Dedifferentiated amniotic fluid mesenchymal stem cell (primary cell): ENCODE results near the gene NCS1.
A peak's percentile ranks its signal among the peaks of the same experiment; 100 is the strongest.

Experiments used
- DNase-seq: peaks from one replicate; pipeline ENCODE4 v3.0.0-alpha.2; 2016; ENCODE audit errors: extremely low spot score

The NCS1 gene

DNA sequence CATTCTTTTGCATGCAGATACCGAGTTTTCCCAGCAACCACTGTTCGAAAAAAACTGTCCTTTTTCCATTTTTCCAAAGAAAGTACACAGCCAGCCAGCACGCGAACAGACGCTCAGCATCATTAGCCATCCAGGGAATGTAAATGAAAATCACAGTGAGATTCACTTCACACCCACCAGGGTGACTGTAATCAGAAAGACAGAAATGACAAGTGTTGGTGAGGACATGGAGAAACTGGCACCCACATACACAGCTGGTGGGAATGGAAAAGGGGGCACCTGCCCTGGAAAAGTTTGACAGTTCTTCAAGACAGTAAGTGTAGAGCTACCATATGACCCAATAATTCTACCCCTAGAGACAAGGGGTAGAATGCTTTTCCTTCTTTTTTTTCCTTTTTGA, 25.0 kb upstream of the NCS1 start:
- DNase-seq = no peak

DNA sequence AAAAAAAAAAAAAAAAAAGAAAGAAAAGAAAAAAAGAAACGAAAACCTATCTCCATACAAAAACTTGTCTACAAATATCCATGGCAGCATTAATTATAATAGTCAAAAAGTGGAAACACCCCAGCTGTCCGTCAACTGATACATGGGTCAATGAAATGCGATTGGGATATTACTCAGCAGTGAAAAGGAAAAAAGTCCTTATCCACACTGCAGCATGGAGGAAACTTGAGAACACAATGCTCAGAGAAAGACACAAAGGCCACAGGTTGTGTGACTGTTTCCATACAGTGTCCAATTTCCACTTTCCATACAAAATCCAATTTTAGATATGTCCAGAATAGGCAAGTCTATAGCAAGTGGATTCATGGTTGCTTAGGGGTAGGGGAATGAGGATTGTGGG, 24.3 kb upstream of the NCS1 start:
- no peak for DNase-seq

DNA sequence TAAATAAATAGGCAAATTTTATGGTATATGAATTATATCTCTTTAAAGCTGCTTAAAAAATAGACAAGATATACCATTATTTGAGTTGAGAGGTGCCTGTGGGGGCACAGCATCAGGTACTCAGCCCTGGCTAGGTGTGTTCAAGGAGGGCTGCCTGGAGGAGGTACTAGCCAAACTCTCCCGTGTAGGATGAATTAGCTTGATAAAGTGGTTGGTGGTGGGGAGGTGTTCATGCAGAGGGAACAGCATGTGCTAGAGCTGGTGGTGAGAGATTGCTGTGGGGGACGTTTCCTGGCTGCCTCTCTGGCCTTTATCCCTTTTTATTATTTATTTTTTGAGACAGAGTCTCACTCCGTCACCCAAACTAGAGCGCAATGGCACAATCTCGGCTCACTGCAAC, 23.2 kb upstream of the NCS1 start:
- no peak for DNase-seq

DNA sequence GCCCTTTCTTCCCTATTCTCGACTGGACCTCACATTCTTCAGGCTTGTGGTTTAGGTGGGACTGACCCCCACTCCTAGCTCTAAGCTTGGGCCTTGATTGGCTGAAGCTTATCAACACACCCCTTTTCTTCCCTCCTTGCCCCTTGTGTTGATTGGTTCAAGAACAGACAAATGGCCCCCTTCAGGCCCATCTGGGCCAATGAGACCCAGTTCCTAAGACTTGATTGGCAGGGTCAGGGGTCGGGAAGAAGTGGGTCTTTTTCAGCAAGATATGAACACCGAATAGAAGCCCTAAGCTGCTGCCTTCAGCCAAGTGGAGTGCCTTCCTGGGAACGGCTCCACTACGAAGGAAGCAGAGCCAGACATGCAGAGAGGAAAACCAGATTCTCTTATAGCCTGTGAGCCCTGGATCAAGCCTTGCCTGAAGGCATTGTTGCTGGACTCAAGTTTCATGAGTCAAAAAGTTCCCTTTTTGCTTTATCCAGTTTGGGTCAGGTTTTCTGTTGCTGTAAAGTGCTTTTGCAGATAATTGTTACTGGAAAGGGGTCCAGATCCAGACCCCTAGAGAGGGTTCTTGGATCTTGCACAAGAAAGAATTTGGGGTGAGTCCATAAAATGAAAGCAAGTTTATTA, 22.4 kb upstream of the NCS1 start:
- no peak for DNase-seq

DNA sequence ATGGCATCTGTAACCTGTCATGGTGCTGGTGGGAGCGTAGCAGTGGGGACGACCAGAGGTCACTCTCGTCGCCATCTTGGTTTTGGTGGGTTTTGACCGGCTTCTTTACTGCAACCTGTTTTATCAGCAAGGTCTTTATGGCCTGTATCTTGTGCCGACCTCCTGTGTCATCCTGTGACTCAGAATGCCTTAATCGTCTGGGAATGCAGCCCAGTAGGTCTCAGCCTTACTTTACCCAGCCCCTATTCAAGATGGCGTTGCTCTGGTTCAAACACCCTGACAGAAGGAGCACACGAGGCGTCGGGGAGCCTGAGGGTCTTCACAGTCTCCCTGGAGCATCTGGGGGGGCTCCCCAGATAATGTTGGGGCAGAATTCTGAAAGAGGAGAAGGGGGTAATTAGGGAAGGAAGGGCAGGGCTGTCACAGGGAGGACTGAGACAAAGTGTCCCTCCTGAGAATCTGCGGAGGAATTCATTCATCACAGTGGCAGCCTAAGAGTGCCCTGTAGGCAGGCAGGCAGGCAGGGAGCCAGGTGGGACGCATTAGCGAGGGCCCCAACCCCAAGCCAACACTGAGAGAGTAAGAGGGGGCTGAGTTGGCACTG, 21.3 kb upstream of the NCS1 start:
- no peak for DNase-seq

DNA sequence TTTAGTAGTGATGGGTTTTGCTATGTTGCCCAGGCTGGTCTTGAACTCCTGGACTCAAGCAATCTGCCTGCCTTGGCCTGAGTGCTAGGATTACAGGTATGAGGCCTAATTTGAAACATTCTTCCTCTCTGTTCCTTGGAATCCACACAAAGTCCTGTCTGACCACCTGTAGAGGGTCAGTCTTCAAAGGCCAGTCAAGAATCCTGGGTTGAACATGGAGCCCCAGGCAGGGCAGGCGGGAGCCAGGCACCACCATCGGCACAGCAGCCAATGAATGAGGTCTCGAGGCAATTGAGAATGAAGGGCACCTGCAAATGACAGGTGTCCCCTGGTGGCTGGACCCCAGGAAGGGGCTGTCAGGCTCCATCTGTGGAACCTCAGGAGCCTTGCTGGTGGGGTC, 17.4 kb upstream of the NCS1 start:
- DNase-seq = no peak

DNA sequence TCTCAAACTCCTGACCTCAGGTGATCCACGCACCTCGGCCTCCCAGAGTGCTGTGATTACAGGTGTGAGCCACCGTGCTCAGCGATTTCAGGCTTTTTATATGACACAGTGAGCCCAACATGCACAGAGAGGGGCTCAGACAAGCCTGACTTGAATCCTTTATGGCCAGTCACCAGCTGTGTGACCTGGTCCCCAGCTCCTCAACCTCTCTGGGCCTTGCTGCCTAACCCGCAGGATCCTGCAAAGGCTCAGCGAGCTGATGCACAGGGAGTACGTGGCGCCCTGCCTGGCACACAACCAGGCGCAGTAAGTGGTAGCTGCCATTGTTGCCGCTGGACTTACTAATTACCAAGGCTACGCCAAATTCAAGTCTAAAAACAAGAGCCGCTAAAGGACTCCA, 16.6 kb upstream of the NCS1 start:
- DNase-seq = no peak

DNA sequence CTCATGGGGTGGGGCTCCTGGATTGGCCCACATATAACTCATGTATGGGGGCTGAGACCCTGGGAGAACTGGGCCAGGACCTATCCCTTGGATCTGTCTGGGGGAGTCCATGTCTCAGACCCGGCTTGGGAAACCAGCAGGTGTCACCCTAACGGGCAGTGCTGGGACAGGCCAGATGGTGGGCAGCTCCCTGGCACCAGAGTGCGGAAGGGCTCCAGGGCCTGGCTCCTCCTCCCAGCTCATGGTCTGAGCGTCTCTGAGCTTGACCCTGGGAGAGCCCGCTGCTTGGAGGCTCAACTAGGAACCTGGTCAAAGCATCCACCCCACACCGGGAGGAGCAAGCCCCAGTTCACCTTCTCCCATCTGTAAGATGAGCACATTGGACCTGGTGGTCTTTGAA, 15.5 kb upstream of the NCS1 start:
- DNase-seq = no peak

DNA sequence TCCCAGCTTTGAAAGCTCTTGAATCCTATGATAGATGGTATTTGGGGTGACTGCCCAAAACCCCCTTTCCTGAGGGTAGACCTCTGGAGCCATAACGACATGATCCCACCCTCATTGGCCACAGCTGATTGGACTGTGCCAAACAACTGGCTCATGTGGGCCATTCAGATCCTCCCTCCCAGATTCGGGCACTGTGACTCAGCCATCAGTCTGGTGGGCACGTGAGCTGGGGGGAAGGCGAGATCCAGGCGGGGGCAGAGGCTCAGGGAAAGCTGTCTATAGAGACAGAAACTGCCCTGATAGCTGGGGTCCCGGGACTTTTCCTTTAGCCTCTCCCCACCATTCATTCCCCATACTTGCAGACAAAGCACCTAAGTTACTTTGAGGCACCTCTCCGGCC, 15.1 kb upstream of the NCS1 start:
- no peak for DNase-seq

DNA sequence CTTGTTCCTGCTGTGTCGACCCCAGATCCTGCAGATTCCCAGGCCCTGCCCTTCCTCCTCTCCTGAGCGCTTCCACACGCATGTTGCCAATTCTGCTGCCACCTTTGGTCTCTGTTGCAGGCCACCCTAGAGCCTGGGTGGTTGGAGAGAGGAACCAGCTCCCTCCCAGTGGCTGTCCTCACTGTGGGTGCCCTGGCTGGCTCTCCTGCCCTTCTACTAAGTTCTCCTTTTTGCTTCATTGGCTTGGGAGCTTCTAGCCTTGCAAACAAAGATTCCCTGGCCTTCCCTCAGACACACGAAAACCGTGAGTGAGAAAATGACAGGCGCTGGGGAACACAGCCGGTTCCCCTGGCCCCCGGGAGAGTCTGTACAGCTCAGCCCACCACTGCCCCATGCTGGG, 14.2 kb upstream of the NCS1 start:
- DNase-seq = no peak

DNA sequence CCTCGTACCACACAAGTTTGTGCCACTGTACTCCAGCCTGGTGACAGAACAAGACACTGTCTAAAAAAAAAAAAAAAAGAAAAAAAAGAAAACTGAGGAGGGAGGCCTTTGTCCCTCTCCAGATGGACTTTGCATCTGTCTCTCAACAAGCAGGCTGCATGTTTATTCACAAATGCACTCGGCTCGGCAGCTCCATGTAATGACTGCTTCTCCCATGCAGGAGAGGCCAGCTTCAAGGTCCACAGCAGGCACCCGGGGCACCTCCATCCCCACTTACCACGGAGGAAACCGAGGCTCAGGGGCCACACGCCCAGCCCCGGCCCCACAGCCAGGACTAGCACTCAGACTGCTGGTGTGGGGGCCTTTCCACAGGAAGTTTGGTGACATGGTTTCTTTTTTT, 13.1 kb upstream of the NCS1 start:
- no peak for DNase-seq

DNA sequence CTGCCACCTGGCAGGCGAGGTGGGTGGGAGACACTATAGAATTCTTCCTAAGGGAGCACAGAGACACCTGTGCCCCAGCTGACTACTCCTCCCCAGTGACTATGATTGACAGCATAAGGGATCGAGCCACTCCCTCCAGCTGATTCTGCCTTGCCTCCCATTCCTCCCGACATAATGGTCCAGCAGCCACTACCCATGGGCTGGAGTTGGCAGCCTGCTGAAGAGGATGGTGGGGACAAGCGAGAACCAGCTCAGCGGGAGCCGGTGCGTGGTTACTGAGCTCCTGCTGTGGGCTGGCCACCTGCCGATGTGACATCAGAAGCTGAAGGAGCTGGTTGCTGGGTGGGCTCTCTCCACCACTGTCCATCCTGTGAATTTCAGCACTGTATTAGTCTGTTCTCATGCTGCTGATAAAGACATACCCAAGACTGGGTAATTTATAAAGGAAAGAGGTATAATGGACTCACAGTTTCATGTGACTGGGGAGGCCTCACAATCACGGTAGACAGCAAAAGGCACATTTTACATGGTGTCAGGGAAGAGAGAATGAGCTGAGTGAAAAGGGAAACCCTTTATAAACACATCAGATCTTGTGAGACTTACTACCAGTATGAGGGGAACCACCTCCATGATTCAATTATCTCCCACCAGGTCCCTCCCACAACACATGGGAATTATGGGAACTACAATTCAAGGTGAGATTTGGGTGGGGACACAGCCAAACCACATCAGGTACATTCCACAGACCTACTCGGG, 12.1 kb upstream of the NCS1 start:
- no peak for DNase-seq

DNA sequence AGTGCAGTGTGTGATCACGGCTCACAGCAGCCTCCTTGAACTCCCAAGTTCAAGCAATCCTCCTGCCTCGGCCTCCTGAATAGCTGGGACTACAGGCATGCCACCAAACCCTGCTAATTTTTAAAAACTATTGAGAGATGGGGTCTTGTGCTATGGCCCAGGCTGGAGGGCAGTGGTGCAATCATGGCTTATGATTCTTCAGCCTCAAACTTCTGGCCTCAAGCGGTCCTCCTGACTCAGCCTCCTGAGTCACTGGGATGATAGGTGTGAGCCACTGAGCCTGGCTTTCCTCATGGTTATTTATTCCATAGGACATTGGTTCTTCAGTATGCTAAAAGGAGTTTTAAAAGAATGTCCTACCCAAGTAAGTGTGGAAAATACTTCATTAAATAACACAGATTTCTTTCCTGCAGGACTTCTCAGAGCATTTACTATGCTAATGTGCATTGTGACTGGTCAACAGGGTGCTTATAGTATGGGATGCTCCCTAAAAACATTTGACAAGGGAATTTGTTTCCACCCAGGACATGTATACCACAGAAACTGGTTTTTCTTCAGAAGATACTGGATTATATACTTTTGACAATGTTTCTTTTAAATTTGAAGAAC, 11.2 kb upstream of the NCS1 start:
- no peak for DNase-seq

DNA sequence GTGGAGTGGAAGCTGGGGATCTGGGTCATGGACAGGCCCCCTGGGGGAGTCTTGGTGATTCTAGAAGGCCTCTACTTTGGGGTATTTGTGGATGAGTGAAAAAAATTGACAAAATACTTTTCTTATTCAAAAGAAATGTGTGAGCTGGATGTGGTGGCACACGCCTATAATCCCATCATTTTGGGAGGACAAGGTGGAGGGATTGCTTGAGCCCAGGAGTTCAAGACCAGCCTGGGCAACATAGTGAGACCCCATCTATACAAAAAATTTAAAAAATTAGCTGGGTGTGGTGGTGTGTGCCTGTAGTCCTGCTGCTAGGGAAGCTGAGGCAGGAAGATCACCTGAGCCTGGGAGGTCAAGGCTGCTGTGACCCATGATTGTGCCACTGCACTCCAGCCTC, 6.6 kb upstream of the NCS1 start:
- DNase-seq = no peak

DNA sequence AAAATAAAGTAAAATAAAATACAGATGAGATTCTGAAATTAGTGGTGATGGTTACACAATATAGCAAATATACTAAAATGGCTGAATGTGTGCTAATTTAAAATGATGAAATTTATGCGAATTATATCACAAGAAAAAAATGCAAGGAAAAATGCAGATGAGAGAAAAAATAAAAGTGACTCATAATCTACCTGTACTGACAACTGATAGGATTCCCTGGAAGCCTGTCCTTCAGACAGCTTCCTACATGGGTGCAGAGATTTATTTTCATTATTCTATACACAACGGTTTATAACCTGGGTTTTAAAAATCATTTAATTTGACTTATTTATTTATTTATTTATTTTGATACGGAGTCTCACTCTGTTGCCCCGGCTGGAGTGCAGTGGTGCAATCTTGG, 5.8 kb upstream of the NCS1 start:
- DNase-seq = no peak

DNA sequence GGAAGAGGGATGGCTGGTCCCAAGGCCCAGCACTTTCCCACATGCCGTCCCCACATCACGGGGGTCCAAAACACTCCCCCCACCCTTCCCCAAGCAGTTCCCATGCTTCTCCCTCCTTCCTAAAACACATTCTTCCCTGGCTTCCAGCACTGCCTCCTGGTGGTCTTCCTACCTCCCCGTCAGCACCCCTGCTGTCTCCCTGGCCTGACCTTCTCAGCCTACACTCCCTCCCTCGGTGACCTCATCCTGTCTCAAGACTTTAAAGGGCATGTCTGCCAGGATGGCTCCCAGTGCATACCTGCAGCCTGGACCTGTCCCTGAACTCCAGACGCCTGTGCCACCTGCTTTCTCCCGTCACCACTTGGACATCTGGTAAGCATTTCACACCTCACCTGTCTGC, 4.3 kb upstream of the NCS1 start:
- no peak for DNase-seq

DNA sequence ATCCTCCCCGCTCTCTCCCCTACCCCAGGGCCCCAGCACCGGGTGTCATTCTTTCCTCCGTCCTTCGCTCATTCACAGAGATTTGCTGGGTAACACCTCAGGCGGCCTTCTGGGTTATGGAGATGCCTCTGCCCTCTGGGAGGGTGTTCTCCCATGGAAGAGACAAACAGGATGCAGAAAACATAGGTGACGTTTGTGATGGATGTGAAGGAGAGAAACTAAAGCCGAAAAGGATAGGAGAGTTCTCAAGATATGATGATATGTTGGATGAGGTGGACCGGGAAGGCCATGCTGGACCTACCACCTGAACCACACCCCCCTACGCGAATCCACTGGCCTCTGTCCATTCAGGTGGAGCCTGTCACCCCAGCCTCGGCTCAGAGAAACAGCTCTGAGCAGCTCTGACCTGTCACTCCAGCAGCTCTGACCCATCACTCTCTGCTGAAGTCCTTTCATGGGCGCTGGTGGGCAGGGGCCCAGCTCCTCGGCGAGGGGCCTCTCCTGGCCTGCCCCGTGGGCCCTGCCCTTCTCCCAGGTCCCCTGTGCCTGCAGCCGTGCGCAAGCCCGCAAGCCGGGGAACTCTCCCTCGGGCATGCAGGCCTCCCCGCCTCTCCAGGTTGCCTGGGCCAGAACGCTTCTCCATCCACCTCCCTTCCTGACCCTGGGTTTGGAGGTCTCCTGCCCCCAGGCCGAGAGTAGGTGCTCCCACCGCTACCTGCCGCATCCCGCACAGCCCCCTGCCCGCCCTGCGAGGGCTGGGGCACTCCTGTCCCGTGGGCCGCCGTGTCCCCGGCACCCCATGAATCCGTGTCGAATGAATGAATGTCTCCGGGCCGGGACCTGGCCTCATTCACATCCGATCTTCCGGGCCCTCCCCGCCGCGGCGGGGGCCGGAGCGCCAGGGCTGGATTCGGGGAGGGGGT, 717 bp upstream of the NCS1 start:
- no peak for DNase-seq

DNA sequence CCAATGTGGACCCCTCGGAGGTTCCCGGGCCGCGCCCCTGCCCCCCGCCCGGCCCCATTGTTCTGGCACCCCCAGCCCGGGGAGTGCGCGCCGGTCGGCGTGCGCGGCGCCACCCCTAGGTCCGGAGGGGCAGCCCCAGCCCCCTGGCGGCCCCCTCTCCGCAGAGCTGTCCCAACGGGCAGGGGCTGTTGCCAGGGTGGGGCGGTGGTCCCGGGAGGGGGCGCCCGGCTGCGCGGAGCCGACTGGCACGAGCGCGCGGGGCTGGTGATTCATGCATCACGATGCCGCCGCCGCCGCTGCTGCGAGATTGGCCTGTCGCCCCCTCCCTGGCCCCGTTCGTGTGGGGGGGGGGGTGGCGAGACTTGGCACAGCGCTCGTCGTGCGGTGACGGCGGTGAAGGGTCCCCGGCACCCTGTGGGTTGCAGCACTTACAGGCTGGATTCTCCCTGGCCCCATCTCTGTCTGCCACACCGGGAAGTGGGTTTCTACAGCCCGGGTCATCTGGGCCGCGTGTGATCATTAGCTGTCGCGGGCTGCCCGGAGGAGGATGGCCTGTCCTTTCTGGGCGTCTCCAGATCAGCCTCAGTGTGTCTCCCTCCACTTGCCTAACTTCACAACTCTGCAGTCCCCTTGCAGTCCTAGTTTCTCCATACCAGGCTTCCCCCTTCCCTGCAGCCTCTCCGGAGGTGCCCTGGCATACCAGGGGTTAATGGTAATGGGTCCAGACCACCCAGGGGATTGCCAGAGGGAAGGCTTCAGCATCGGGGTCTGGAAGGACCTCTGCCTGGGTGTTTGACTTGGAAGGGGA, 858 bp downstream of the NCS1 start:
- peak; percentile 22 for DNase-seq

DNA sequence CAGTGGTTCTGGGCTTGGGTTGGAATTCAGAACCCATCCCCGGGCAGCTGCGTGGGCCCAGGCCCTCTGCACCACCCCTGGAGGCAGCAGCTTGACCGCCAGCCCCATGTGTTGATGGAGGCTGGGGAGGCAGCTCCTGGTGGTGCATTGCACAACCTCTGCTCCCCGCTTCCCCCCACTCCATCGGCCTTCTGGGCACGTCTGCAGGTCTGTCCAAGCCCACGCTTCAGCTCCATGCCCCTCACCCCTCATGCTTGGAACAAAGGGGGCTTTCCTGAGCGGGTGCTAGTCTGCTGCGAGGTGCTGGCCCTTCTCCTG, 1.4 kb downstream of the NCS1 start:
- DNase-seq = no peak

DNA sequence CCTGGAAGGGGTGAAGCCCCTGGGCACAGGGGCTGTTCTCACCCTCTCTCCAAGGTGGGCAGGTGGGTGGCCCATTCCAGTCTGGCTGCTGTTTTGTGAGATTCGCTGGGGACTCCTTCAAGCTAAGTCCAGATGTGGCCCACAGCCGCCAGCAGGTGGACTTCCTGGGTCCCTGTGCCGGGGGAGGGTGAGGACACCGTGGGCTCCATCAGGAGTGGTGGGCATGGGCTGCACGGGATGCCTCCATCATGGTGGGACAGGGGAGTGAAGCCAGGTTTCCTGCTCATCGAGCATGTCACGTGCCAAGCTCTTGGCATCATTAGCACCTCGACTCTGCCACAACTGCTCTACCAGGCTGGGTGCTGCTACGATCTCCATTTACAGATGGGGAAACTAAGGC, 1.8 kb downstream of the NCS1 start:
- no peak for DNase-seq

DNA sequence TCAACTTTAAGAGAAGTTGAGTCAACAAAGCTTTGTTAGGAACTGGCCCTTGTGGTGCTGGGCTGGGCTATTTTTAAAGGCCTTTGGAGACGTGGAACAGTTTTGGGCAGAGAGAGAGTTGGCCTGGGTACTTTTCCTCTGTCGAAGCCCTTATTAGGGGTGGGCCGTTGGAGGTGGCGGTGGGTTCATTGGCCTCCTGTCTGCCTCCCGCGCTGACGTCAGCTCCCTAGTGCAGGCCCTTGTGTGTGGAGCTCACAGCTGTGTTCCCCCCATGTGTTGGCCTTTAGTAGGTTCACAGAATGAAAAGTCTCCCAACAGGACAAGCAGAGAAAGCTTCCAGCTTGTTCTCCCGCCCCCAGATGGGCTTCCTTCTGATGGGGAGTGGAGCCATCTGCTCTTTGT, 2.7 kb downstream of the NCS1 start:
- no peak for DNase-seq
